LHCN-M2 (cell line): Measurements from ENCODE around the gene RFTN1. TPM values are rescaled to one million over a fixed set of nuclear protein-coding genes. Genes with fewer than 3 reads are reported as not detected.
A peak's percentile ranks its signal among the peaks of the same experiment; 100 is the strongest.

Source experiments
- DNase-seq: peaks from one replicate; pipeline ENCODE4 v3.0.0-alpha.2; 2012; ENCODE audit warnings: low read depth
- total RNA-seq: library from RNA; depleted of rRNA; stranded (reverse); fragments of >200 nt; gene quantifications from 2 replicates; pipeline ENCODE4 v1.2.3, GENCODE V29; 2014

RFTN1 gene
- total RNA-seq, 1 experiment from 2014 or later = 58.2 TPM

DNA sequence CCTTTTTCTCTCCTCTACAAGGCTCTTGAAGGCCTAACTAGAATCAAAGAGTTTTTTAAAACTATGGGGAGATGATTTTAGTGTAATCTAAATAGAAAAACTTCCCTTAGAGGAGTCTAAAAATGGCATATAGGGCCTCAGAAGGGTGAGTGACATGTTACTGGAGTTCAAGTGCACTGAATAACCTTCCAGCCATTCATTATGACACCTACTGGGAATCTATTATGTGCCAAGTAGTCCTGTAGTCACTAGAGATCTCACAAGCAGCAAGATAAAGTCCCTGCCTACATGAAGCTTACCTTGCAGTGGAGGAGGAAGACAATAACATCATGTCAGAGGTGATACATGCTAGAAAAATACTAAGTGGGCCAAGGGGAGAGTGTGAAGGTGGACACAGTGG is 152.4 kb downstream of the RFTN1 start:
- DNase-seq = no peak

DNA sequence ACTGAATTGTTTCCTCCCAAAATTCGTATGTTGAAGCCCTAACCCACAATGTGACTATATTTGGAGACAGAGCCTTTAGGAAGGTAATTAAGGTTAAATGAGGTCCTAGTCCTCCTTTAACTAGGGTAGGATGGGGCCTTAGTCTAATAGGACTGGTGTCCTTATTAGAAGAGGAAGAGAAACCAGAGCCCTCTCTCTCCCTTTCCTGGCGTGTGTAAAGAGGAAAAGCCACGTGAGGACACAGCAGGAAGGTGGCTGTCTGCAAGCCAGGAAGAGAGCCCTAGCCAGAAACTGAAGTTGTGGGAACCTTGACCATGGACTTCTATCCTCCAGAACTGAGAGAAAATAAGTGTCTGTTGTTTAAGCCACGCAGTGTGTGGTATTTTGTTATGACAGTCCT is 154.2 kb downstream of the RFTN1 start:
- no peak for DNase-seq

DNA sequence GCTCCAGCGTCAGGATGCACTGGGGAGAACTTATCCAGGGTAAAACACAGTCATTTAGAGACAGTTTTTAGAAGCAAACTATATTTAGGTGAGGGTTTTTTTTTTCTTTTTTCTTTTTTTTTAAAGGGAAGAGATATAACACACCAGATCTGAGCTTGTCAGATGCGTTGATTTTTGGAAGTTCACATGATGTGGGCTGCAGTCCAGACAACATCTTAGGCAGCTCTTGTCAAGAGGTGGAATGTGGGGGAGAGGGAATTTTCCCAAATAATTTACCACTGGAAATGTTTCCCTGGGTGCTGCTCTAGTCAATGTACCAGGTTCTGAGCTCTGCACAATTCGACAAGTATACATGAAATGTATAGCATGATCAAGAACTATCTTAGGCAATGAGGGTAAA is 155.2 kb downstream of the RFTN1 start:
- DNase-seq = no peak

DNA sequence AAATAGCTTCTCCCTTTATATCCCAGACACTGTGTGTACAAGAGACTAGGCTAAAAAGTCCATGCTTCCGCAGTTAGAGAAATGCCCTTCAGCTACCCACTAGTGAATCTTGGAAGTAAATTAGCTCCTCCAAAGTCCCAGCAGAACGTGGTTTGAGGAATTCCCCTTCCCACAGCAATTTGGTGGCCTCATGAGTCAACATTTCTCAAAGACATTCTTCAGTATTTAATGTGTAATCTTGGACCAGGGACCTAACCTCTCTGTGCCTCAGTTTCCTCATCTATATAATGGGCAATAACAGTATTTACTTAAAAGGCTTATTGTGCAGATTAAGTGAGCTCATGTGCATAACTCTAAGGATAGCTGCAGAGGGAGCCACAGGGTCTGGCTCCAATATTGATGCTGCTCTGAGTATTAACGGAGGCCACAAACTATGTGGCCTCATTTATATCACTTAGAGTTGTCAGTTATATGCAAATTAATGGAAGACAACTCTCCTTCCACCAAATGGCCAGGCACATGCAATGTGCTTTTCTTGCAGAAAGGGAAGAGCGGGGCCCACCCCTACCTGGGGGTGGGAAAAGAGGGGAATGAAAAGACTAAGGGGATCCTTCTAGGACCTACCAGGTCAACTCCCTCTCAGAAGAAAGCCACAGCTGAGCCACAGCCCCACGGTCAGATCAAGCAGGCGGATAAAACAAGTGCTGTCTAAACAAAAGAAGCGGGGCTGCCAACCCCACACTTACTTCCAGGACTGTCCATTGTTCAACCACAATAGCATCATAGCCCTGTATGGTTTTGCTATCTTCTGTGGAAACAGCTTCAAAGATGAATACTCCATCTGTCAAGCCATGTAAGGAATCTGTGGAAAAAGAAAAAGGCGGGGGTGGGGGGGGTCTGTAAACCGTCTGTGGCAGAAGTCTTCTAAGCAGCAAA is 156.0 kb downstream of the RFTN1 start:
- DNase-seq = no peak

DNA sequence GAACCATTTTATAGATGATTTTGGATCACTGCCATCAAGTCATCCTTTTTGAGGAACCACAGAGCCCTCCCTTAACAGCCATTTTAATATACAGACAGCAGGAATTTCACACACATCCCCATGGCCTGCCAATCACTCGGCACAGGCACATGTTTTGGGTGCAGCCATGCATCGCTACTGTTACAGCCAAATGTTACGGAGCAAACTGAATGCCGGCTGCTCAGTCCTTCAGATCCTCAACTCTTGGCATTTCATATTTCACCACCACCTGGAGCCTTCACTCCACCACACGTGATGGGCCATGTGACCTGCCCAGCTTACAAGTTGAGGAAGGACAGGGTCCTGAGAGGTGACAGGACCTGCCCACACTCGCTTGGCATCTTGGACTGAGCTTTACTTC is 157.7 kb downstream of the RFTN1 start:
- no peak for DNase-seq

DNA sequence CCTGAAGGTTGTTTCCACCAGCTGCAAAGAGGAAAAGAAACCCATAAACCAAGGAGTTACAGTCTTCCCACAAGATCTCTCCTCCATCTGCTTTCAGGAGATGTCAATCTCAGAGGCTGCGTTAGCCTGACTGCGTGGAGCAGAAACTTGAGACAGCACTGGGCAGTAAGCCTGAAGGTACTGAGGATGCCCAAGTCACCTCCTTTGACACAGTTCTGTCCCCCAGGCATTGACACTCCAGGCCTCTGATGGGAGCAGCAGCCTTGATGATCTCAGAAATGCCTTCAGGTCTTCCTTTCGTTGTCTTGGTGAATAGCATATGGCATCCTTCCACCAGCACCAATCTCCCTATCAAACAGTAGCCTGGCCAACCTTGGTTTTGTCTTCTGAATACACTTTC is 159.2 kb downstream of the RFTN1 start:
- DNase-seq = no peak

DNA sequence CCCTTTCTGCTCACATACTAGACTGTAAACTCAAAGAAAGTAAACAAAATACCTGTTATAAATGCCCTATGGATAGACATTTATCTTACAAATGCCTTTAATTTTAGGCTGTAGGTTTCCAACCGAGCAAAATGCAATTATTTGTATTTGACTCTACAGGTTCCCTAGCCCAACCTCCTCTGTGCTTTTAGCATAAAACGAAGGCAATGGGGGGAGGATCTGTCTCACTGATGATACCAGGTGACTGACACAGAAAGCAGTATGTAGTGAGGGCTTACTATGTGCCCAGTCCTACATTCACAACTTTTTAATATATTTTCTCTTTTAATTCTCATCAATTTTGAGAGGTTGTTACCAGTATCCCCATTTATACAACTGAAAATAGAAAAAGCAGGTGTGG is 161.1 kb downstream of the RFTN1 start:
- DNase-seq = no peak

DNA sequence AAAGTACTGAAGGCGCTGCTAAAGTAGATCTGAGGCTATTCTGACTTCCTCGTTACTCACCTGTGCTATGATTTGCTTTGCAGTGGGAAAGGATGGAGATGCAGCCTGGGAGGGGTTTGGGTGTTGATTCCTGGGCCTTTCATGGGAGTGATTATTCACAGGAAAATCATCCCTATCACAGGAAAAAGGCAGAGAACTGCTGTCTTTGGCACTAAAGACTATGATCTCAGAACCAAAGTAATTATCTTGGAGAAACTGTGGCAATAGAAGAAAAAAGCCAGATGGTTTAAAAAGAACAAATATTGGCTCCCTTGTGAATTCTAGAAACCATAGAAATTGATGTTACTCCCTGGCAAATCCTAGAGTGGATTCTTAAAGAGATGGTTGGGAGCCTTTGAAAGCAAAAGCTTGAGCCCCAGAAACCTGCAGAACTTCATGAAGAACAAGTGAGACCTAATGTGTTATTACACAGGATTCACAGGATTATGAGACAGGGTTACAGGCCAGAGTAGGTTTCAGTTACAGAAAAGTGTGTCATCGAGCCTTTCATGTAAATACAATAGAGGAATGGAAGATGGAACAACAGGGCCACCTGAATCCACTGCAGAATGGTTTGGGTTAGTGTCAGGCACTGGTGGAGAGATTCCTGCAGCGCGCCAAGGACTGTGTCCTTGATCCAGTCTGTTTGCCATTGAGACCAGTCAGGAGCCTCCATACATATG is 162.7 kb downstream of the RFTN1 start:
- peak; percentile 20 for DNase-seq

DNA sequence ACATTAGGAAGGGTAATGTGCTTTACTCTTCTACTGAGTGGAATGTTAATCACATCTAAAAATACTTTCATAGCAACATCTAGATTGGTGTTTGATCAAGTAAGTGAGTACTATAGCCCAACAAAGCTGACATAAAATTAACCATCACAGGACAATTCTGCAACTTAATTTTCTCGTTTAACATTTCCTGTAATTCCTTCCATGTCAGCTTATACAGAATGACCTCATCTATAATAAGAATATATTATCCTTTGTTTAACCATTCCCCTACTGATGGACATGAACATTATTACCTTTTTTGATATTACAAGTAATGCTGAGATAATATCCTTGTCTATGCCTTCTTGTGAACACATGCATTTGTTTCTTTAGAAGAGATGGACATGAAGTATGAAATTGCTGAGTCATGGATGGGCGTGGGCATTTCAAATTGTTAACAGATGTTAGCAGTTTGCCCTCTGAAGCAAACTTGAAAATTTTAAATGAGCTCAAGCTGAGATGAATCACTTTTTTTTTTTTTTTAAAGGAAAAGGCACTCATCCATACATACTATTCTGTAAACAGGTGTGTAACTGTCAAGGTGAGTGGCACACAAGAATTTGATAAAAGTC is 163.4 kb downstream of the RFTN1 start:
- DNase-seq = peak; percentile 77

DNA sequence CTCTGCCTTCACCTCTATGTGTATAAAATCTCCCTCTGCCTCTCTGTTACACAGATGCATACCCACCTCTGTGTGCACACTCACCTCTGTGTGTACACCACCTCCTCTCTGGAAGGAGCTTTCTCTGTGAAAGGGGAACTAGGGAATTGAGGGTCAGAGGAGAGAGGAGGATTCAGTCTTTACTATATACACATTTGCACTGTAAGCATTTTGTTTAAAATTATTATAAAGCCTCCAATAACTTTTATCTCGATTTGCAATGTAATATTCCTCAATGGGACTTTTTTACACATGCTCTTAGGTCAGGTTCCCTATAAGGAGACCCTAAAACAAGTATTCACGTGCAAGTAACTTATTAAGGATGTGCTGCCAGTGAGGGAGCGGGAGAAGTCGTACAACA is 166.0 kb downstream of the RFTN1 start:
- no peak for DNase-seq

DNA sequence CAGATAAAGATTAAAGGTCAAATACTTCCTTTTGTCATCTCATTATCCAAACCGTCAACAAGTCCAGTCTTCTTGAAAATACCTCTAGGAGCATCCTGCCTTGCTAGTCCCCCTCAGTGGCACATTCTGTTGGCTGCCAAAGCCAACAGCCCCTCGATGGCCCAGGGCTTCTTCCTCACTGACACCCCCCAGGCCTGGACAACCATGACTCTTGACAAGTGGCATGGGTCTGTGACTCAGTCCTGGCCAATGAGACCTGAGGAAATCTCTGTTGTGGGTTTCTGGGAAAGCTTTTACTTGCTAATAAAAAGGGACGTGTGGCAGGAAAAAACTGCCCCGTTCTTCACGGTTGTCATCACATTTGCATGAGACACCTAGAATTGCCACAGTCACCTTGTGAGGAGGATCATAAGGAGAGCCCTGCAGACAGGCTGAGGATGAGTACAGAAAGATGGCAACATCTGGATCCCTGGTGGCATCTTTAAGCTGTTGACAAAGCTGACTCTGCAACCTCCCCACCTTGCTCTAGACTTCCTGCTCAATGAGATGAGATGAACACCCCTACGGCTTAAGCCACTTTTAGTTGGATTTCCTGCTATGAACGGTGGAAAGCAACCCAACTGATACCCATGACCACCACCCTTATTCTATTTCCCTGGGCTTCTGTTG is 167.0 kb downstream of the RFTN1 start:
- no peak for DNase-seq

DNA sequence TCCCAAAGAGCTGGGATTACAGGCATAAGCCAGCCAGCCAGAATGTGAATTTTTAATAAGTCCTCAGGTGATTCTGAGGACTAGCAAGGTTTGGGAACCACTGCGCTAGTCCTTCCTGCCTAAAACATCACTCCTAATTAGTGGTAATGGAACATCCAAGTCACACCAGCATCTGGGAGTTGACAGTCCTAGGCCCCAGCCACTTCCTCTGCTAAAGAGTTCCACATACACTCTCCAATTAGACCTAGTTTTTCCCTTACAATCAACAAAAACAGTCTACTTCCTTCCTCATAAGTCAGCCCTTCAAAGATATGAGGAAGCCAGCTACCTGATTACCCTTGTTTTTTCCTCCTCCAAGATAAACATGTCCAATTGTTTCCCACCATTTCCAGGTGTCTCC is 170.4 kb downstream of the RFTN1 start:
- no peak for DNase-seq

DNA sequence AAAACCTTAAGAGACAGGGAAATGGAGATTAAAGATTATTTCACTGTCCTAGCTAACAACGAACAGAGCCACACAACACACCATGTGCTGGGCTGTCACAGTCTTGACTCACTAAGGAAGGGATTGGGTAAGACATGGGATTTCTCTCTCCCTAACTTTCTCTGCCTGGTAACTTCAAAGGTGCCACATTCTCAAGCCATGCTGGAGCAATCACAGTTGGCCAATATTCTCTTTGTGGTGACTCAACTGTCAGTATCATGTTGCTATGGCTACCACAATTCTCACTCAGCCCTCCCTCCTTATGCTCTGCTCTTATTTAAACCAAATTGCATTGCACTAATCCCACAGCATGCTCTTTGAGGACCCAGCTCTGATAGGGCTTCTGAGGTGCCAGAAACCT is 174.5 kb downstream of the RFTN1 start:
- DNase-seq = peak; percentile 97

DNA sequence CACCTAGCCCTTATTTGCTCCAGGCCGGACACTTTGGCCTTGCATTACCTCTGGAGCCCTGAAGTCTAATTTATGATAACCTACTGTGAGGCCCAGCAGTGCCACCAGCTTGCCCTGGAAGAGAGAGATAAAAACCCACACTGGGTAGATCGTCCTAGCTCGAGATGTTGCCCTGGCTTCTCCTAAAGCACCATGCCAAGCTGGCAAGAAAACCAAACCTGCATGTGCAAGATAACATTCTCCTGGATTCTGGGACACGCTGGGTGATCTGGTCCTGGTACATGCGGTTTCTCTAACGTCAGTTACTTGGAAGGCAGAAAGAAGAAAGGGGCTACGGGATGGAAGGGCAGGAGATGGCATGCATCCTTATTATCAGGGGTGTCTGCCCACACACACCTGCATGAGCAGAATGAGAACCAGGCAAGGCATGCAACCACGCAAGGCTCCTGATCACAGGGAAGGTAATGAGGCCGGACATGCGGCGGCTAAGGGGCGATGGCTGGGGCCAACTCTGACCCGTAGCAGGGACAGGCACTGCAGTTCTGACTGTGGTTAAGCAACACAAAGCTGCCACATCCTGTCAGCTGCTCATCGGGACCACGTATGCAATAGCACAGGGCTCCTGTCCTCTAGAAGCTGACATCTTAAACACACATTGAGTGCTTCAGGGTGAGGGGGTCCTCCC is 175.5 kb downstream of the RFTN1 start:
- peak; percentile 70 for DNase-seq

DNA sequence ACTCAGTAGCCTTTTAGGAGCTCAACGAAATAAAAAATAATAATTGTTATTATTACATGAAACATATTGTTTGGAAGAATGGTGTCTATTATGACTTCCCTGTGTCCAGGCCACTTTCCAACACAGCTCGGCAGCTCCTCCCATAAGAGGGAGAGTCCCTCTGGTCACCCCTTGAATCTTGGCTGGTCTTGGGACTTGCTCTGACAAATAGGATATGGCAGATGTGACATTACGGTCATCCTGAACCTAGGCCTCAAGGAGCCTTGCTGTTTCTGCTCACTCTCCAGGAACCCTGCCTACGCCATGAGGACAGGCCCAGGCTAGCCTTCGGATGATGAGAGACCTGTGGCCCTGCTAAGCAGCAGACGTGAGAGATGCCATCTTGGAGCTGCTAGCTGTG is 176.7 kb downstream of the RFTN1 start:
- DNase-seq = no peak

DNA sequence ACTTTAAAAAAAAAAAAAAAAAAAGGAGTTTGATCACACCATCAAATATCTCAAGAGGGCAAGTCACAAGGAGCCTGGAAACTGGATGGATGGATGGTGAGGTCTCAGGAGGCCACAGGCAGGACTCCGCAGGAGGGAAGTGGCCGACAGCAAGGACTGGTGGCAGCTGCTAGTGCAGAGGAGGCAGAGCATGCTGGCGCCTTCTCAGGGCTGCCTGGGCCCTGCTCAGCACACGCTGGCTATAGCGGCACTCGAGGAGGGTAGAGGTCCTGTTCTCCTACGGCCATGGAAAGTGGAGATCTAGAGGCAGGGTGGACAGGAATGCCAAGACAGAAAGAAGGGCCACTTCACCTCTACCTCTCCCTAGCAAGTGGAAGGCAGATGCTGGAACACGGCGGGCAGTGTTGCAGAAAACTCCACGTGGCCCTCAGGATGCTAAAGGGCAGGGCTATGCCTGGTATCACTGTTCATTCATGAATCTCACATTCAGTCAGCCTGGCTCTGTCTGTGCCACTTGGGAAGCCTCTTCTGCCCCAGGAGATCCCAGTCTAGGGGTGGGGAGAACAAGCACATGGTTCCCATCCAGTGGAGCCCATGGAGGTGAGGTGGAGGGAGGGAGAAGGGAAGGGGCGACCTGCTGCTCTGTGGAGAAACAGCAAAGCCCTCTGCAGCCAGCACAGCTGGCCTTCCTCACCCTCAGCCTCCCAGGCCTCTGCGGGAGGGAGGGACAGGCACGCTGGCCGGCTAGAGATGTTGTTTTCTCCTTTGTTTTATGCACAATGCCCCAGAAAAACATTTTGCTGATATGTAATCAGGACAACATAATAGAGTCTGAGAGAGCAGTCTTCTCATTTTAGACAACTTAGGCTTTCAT is 177.5 kb downstream of the RFTN1 start:
- no peak for DNase-seq

DNA sequence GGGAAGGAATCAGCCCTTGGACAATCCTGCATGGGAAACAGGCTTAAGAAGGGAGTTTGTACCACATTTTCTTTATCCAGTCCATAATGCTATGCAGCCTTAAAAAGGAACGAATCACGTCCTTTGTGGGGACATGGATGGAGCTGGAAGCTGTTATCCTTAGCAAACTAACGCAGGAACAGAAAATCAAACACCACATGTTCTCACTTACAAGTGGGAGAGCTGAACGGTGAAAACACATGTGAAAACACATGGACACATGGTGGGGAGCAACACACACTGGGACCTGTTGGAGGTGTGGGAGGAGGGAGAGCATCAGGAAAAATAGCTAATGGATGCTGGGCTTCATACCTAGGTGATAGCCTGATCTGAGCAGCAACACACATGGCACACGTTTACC is 178.2 kb downstream of the RFTN1 start:
- no peak for DNase-seq

DNA sequence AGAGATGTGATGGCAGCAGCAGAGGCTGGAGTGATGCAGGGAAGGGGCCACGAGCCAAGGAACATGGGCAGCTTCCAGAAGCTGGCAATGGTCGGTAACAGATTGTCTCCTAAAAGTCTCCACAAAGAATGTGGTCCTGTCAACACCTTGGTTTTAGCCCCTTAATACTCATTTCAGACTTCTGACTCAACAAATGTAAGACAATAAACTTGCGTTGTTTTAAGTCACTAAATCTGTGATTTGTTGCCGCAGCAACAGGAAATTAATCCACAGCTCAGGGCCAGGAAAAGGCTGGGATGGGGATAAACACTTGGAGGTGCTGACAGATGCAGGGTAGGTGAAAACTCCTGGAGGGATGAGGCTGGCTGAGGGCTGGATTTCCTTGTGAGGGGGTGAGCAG is 178.6 kb downstream of the RFTN1 start:
- peak; percentile 46 for DNase-seq

DNA sequence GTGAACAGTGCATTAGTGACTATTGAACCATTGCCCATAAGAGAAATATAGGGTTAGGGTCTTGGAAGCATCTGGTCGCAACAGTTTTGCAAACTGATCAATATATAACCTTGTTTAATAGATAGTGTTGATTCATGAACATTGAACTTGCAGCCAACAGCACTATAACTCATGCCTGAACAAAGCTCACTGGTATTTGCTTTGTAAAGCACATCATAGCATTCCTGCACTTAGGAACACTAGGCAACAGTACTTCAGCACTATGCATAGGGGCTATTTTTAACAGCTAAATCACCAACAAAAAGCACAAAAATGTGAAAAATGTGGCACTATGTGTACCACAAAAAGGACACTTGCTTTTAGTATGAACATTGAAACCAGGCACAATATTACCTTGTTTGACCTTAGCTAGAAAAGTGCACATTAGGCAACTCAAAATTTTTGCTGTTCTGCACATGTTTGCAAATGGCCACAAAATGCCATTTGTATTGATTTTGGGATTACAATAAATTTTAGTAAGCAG is 180.5 kb downstream of the RFTN1 start:
- peak; percentile 72 for DNase-seq

DNA sequence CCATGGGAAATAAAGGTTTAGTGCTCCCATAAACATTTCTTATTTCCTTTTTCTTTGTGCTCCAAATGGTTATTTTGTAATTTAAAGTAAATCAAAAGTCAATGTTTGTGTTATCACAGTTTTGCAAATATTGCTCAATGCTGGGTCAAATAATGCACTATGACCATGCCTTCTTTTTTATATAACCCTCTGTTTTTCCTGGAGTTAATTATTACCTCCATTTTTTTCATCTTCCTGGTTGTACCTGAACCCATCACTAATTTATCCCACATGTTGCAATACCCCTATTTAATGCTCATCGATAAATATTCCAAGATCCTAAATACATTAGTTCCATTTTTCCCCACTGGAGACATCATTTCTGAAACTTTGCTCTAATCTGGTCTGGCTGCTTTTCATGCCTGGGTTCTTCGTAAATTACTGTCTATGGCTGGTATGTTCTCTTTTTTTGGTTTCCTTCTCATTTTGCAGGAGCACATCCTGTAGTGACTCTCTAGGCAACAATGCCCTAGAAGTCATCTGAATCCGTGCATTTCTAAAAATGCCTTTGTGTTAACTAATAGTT is 182.1 kb downstream of the RFTN1 start:
- no peak for DNase-seq
